ENCODE data around the gene ZPBP2.
"Not testable (repeated sequence)": the region's sequence is repeated elsewhere in the genome, so short reads cannot be mapped to it uniquely, and the experiment has no call there.

The ZPBP2 gene

DNA sequence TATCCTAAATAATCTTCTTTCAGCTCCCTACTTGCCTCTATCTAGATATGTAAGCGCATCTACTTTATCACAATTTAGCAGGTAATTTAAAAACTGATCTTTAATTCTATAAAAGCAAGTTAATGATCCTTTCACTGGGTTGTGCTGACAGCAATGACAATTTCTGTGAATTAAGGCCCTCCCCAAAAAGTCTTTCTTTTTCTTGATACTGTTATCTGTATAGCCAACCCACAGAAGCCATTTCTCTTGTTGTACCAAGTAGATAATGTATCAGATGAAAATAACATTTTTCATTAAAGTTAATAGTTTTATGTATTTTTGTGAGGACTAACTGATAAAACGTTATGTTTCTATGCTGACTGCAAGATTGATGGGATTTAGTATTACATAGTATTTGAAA lies 3.8 kb downstream of the ZPBP2 start:
- no peak overlapping the region for H3K27ac ChIP-seq (ENCODE audit: low read depth in 2 of 2, low read length in 2 of 2)
- no peaks in the 10 kb centered on the region for H3K4me1 ChIP-seq (ENCODE audit: control insufficient read depth in 2 of 2, insufficient read depth in 2 of 2, low read length in 2 of 2)
- H3K9me3 ChIP-seq (ENCODE audit: control insufficient read depth in 2 of 2, low read length in 2 of 2) = peaks cover 0 to 2% of the 10 kb centered on the region in 2 donors
- no peaks in the 10 kb centered on the region for H3K27me3 ChIP-seq (ENCODE audit: control insufficient read depth in 2 of 2, insufficient read depth in 2 of 2, low read length in 2 of 2)
- H3K4me3 ChIP-seq (ENCODE audit: low read length in 2 of 2) = no peak overlapping the region
- H3K36me3 ChIP-seq (ENCODE audit: control insufficient read depth in 2 of 2, insufficient read depth in 2 of 2, low read length in 2 of 2) = no peaks in the 10 kb centered on the region
- no peak overlapping the region for H3K9ac ChIP-seq (ENCODE audit: low read depth in 1 of 2, low read length in 2 of 2)

DNA sequence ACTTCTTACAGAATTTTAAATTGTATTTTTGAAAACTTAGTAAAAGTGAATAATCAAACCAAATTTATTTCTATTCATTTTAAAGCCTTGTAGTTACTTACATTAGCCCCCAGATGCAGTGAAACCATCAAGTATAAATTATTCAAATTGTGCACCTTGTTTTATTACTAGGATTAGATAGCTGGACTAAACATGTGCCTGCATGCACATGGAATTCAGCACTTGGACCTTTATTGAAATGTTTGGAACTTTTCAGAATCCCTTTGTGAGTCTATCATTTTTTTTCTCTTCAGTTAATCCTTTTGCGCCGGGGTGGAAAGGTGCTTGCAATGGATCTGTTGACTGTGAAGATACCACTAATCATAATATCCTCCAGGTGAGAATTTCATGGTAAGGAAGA lies 4.7 kb downstream of the ZPBP2 start:
- H3K4me3 ChIP-seq (ENCODE audit: low read length in 2 of 2) = no peak overlapping the region
- no peak overlapping the region for H3K9ac ChIP-seq (ENCODE audit: low read depth in 1 of 2, low read length in 2 of 2)
- H3K9me3 ChIP-seq (ENCODE audit: control insufficient read depth in 2 of 2, low read length in 2 of 2) = no peaks in the 10 kb centered on the region
- H3K4me1 ChIP-seq (ENCODE audit: control insufficient read depth in 2 of 2, insufficient read depth in 2 of 2, low read length in 2 of 2) = no peaks in the 10 kb centered on the region
- H3K27me3 ChIP-seq (ENCODE audit: control insufficient read depth in 2 of 2, insufficient read depth in 2 of 2, low read length in 2 of 2) = no peaks in the 10 kb centered on the region
- no peak overlapping the region for H3K27ac ChIP-seq (ENCODE audit: low read depth in 2 of 2, low read length in 2 of 2)
- H3K36me3 ChIP-seq (ENCODE audit: control insufficient read depth in 2 of 2, insufficient read depth in 2 of 2, low read length in 2 of 2) = no peaks in the 10 kb centered on the region

DNA sequence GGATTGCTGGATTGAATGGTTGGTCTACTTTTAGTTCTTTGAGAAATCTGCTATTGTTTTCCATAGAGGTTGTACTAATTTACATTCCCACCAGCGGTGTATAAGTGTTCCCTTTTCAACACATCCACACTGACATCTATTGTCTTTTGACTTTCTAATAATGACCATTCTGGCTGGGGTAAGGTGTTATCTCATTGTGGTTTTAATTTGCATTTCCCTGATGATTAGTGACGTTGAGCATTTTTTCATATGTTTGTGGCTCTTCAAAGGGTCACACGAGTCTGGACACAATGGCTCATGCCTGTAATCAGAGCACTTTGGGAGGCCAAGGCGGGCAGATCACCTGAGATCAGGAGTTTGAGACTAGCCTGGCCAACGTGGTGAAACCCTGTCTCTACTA lies 18.1 kb downstream of the ZPBP2 start:
- H3K9me3 ChIP-seq (ENCODE audit: control insufficient read depth in 2 of 2, low read length in 2 of 2); H3K9ac ChIP-seq (ENCODE audit: low read depth in 1 of 2, low read length in 2 of 2); H3K36me3 ChIP-seq (ENCODE audit: control insufficient read depth in 2 of 2, insufficient read depth in 2 of 2, low read length in 2 of 2); H3K4me3 ChIP-seq (ENCODE audit: low read length in 2 of 2); H3K4me1 ChIP-seq (ENCODE audit: control insufficient read depth in 2 of 2, insufficient read depth in 2 of 2, low read length in 2 of 2); H3K27me3 ChIP-seq (ENCODE audit: control insufficient read depth in 2 of 2, insufficient read depth in 2 of 2, low read length in 2 of 2); H3K27ac ChIP-seq (ENCODE audit: low read depth in 2 of 2, low read length in 2 of 2): not testable (repeated sequence)

DNA sequence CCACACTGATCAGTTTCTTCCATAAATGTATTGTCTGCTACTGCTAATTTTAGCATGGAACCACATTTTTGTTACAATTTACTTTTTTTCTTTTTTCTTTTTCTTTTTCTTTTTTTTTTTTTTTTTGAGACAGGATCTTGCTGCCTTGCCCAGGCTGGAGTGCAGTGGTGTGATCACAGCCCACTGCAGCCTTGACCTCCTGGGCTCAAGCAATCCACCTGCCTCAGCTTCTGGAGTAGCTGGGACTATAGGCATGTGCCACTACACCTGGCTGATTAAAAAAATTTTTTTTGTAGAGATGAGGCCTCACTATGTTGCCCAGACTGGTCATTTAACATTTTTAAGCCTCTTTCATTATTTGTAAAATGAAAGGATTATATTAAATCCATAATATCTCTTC lies 19.1 kb downstream of the ZPBP2 start:
- Histone ChIP-seq H3K9ac (ENCODE audit: low read depth in 1 of 2, low read length in 2 of 2) (no peak overlapping the region), H3K27me3 (ENCODE audit: control insufficient read depth in 2 of 2, insufficient read depth in 2 of 2, low read length in 2 of 2) (no peaks in the 10 kb centered on the region), H3K9me3 (ENCODE audit: control insufficient read depth in 2 of 2, low read length in 2 of 2) (no peaks in the 10 kb centered on the region), H3K4me3 (ENCODE audit: low read length in 2 of 2) (no peak overlapping the region), H3K4me1 (ENCODE audit: control insufficient read depth in 2 of 2, insufficient read depth in 2 of 2, low read length in 2 of 2) (no peaks in the 10 kb centered on the region), H3K27ac (ENCODE audit: low read depth in 2 of 2, low read length in 2 of 2) (no peak overlapping the region), H3K36me3 (ENCODE audit: control insufficient read depth in 2 of 2, insufficient read depth in 2 of 2, low read length in 2 of 2) (no peaks in the 10 kb centered on the region)

DNA sequence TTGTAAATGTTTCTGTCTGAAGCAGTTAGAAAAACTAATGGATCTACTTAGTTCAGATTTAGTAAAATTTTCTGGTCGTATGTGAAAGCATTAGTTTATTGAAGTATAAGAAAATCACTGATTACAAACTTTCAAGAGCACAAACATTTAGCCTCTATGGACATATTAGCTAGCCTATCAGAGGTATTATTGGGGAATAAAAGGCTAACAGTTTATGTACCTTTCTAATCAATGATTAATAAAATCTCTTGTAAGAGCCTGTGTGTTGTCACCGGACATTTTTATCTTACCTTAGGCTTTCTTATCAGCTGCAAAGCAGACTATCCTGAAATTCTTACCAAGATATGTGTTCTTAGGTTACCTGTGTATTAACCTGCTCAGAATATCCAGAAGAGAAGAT lies 21.2 kb downstream of the ZPBP2 start:
- Histone ChIP-seq H3K4me1 (ENCODE audit: control insufficient read depth in 2 of 2, insufficient read depth in 2 of 2, low read length in 2 of 2) (no peaks in the 10 kb centered on the region), H3K27me3 (ENCODE audit: control insufficient read depth in 2 of 2, insufficient read depth in 2 of 2, low read length in 2 of 2) (no peaks in the 10 kb centered on the region), H3K27ac (ENCODE audit: low read depth in 2 of 2, low read length in 2 of 2) (no peak overlapping the region), H3K9me3 (ENCODE audit: control insufficient read depth in 2 of 2, low read length in 2 of 2) (no peaks in the 10 kb centered on the region), H3K9ac (ENCODE audit: low read depth in 1 of 2, low read length in 2 of 2) (no peak overlapping the region), H3K36me3 (ENCODE audit: control insufficient read depth in 2 of 2, insufficient read depth in 2 of 2, low read length in 2 of 2) (no peaks in the 10 kb centered on the region), H3K4me3 (ENCODE audit: low read length in 2 of 2) (no peak overlapping the region)

DNA sequence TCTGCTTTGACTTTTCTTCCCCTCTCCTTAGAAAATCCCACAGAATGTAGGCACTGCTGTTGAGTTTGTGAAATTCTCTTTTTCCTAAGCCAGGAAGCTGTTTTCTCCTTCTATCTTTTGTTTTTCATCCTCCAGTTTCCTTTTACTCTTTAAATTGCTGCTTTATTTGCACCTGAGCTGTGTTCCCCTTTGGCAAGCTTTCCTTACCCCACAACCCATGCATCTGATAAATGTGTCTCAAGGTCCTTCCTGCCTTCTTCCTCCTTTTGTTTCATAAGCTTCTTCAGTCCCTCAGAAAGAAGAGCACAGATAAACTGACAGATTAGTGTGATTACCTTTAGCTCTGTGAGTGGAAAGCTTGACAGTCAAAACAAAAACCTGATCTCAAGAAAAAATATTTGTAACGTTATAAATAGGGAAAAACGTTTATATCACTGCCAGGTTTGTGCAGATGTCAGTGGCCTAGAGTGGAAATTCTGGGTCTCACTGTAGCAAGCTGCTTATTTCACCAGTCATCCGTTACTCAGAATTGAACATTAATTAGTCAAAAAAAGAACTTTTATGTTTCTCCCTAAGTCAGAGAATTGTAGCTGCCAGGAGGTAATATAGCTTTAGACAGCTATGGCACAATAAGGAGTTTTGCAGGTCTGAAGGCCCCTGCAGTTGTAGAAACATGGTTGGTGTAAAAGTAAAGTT lies 26.8 kb downstream of the ZPBP2 start:
- H3K27ac ChIP-seq (ENCODE audit: low read depth in 2 of 2, low read length in 2 of 2) = no peak overlapping the region
- no peak overlapping the region for H3K4me3 ChIP-seq (ENCODE audit: low read length in 2 of 2)

DNA sequence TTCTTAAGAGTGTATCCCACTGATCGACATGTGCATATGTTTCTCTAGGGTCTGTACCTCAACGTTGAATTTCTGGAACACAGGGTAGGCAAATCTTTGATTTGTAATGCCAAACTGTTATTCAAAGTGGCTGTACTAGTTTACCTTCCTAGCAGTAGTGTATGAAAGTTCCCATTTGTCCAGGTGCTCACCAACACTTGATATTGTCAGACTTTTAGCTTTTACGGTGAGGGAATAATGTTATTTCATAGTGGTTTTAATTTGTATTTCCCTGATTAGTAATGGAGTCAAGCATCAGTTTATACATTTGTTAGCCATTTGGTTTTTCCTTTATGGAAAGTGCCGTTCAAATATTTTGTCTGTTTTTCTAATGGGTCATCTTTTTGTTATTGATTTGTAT lies 30.1 kb downstream of the ZPBP2 start:
- H3K9me3 ChIP-seq (ENCODE audit: control insufficient read depth in 2 of 2, low read length in 2 of 2) = no peaks in the 10 kb centered on the region
- no peak overlapping the region for H3K4me3 ChIP-seq (ENCODE audit: low read length in 2 of 2)
- H3K27me3 ChIP-seq (ENCODE audit: control insufficient read depth in 2 of 2, insufficient read depth in 2 of 2, low read length in 2 of 2) = no peaks in the 10 kb centered on the region
- H3K4me1 ChIP-seq (ENCODE audit: control insufficient read depth in 2 of 2, insufficient read depth in 2 of 2, low read length in 2 of 2) = no peaks in the 10 kb centered on the region
- H3K9ac ChIP-seq (ENCODE audit: low read depth in 1 of 2, low read length in 2 of 2) = no peak overlapping the region
- H3K27ac ChIP-seq (ENCODE audit: low read depth in 2 of 2, low read length in 2 of 2) = no peak overlapping the region
- H3K36me3 ChIP-seq (ENCODE audit: control insufficient read depth in 2 of 2, insufficient read depth in 2 of 2, low read length in 2 of 2) = no peaks in the 10 kb centered on the region

More for the DNA sequence above, 26.8 kb downstream of the ZPBP2 start:
- H3K9ac ChIP-seq (ENCODE audit: low read depth in 1 of 2, low read length in 2 of 2) = no peak overlapping the region
- H3K36me3 ChIP-seq (ENCODE audit: control insufficient read depth in 2 of 2, insufficient read depth in 2 of 2, low read length in 2 of 2) = no peaks in the 10 kb centered on the region
- no peaks in the 10 kb centered on the region for H3K27me3 ChIP-seq (ENCODE audit: control insufficient read depth in 2 of 2, insufficient read depth in 2 of 2, low read length in 2 of 2)
- no peaks in the 10 kb centered on the region for H3K4me1 ChIP-seq (ENCODE audit: control insufficient read depth in 2 of 2, insufficient read depth in 2 of 2, low read length in 2 of 2)
- H3K9me3 ChIP-seq (ENCODE audit: control insufficient read depth in 2 of 2, low read length in 2 of 2) = no peaks in the 10 kb centered on the region

DNA sequence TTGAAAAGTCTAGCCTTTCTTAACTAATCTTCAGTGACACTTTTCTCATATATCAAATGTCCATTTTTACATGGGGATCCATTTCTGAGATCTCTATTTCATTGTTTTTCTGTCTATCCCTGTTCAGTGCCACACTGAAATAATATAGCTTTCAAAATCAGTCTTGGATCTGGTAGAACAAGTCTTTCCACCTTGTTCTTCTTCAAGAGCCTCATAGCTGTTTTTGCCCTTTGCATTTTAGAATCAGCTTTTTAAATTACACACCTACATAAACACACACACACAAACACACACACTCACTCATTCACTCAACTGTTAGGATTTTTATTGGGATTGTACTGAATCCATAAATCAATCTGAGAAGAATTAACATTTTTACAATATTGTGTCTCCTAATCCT lies 31.2 kb downstream of the ZPBP2 start:
- Histone ChIP-seq H3K4me1 (ENCODE audit: control insufficient read depth in 2 of 2, insufficient read depth in 2 of 2, low read length in 2 of 2) (no peaks in the 10 kb centered on the region), H3K36me3 (ENCODE audit: control insufficient read depth in 2 of 2, insufficient read depth in 2 of 2, low read length in 2 of 2) (no peaks in the 10 kb centered on the region), H3K27me3 (ENCODE audit: control insufficient read depth in 2 of 2, insufficient read depth in 2 of 2, low read length in 2 of 2) (no peaks in the 10 kb centered on the region), H3K4me3 (ENCODE audit: low read length in 2 of 2) (no peak overlapping the region), H3K27ac (ENCODE audit: low read depth in 2 of 2, low read length in 2 of 2) (no peak overlapping the region), H3K9ac (ENCODE audit: low read depth in 1 of 2, low read length in 2 of 2) (no peak overlapping the region), H3K9me3 (ENCODE audit: control insufficient read depth in 2 of 2, low read length in 2 of 2) (no peaks in the 10 kb centered on the region)

DNA sequence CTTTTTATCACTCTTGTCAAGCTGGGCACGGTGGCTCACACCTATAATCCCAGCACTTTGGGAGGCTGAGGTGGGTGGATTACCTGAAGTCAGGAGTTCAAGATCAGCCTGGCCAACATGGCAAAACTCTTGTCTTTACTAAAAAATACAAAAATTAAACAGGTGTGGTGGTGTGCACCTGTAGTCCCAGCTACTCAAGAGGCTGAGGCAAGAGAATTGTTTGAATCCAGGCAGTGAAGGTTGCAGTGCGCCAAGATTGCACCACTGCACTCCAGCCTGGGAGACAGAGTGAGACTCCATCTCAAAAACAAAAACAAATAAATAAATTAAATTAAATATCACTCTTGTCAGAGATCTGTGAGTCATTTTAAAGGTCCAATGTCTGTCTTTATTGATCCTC lies 34.0 kb downstream of the ZPBP2 start:
- H3K4me1 ChIP-seq (ENCODE audit: control insufficient read depth in 2 of 2, insufficient read depth in 2 of 2, low read length in 2 of 2); H3K9ac ChIP-seq (ENCODE audit: low read depth in 1 of 2, low read length in 2 of 2); H3K4me3 ChIP-seq (ENCODE audit: low read length in 2 of 2); H3K27ac ChIP-seq (ENCODE audit: low read depth in 2 of 2, low read length in 2 of 2); H3K9me3 ChIP-seq (ENCODE audit: control insufficient read depth in 2 of 2, low read length in 2 of 2); H3K27me3 ChIP-seq (ENCODE audit: control insufficient read depth in 2 of 2, insufficient read depth in 2 of 2, low read length in 2 of 2): not testable (repeated sequence)
- peaks cover 9 to 13% of the 10 kb centered on the region in 2 donors for H3K36me3 ChIP-seq (ENCODE audit: control insufficient read depth in 2 of 2, insufficient read depth in 2 of 2, low read length in 2 of 2)

DNA sequence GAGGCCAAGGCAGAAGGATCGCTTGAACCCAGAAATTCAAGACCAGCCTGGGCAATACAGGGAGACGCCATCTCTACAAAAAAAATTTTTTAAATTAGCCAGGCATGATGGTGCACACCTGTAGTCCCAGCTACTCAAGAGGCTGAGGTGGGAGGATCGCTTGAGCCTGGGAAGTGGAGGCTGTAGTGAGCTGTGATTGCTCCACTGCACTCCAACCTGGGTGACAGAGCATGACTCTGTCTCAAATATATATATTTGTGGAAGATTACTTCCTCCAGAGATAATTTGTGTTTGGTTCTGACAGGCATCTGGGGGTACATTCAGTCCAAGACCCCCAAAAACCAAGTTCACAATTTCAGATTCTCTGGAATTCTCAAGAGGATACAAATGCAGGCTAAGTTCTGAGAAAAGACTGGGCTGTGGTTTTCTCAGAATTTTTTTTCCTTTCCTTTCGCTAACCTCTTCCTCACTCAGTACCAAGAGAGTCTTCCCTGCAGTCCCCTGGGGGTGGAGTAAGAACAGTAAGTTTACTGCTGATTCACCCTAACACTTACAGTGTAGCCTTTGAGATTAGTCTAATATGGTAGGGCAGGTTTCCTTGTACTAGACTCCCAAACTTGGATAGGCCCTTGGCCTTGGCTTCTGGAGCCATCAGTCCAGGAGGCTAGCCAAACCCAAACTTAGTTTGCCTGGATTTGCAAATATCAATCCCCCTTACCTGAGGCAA lies 35.3 kb downstream of the ZPBP2 start:
- H3K4me3 ChIP-seq (ENCODE audit: low read length in 2 of 2) = no peak overlapping the region
- no peaks in the 10 kb centered on the region for H3K4me1 ChIP-seq (ENCODE audit: control insufficient read depth in 2 of 2, insufficient read depth in 2 of 2, low read length in 2 of 2)
- no peaks in the 10 kb centered on the region for H3K9me3 ChIP-seq (ENCODE audit: control insufficient read depth in 2 of 2, low read length in 2 of 2)
- H3K36me3 ChIP-seq (ENCODE audit: control insufficient read depth in 2 of 2, insufficient read depth in 2 of 2, low read length in 2 of 2) = peaks cover 14 to 18% of the 10 kb centered on the region in 2 donors
- no peak overlapping the region for H3K9ac ChIP-seq (ENCODE audit: low read depth in 1 of 2, low read length in 2 of 2)
- no peaks in the 10 kb centered on the region for H3K27me3 ChIP-seq (ENCODE audit: control insufficient read depth in 2 of 2, insufficient read depth in 2 of 2, low read length in 2 of 2)
- no peak overlapping the region for H3K27ac ChIP-seq (ENCODE audit: low read depth in 2 of 2, low read length in 2 of 2)
